Smooth muscle cell (in vitro differentiated cells): ENCODE measurements around the gene TBC1D22A. TPM values are rescaled to one million over a fixed set of nuclear protein-coding genes. Genes with fewer than 3 reads are reported as not detected.
A peak's percentile ranks its signal among the peaks of the same experiment; 100 is the strongest.

Experiments used
- DNase-seq: peaks from one replicate; lab custom pipeline; 2025; ENCODE audit not compliant: unreplicated experiment; lab: John Stamatoyannopoulos, UW
- H2AFZ ChIP-seq: fragments of 200-600 bp; sonication (generic); 2 replicates; pipeline ENCODE4 v1.6.0; 2016; ENCODE audit warnings: antibody characterized with exemption, low read depth, mild to moderate bottlenecking
- H3F3A ChIP-seq: fragments of 200-600 bp; sonication (generic); 2 replicates; pipeline ENCODE4 v1.6.0; 2017; ENCODE audit warnings: antibody characterized with exemption, low read depth
- H3K27ac ChIP-seq: fragments of 200-600 bp; sonication (generic); 2 replicates; pipeline ENCODE4 v1.5.1; 2016; ENCODE audit warnings: low read depth, mild to moderate bottlenecking
- H3K27me3 ChIP-seq: fragments of 200-600 bp; sonication (generic); 2 replicates; pipeline ENCODE4 v1.6.1; 2016; ENCODE audit warnings: low read depth, mild to moderate bottlenecking
- H3K36me3 ChIP-seq: fragments of 200-600 bp; sonication (generic); 2 replicates; pipeline ENCODE4 v1.5.1; 2016; ENCODE audit warnings: low read depth
- H3K4me1 ChIP-seq: fragments of 200-600 bp; sonication (generic); 2 replicates; pipeline ENCODE4 v1.5.1; 2016; ENCODE audit warnings: low read depth
- H3K4me2 ChIP-seq: fragments of 200-600 bp; sonication (generic); 2 replicates; pipeline ENCODE4 v1.6.0; 2016; ENCODE audit warnings: mild to moderate bottlenecking
- H3K4me3 ChIP-seq: fragments of 200-600 bp; sonication (generic); 2 replicates; pipeline ENCODE4 v1.5.1; 2016; ENCODE audit warnings: mild to moderate bottlenecking
- H3K79me2 ChIP-seq: fragments of 200-600 bp; sonication (generic); 2 replicates; pipeline ENCODE4 v1.6.0; 2016; ENCODE audit warnings: low read depth, mild to moderate bottlenecking
- H3K9ac ChIP-seq: fragments of 200-600 bp; sonication (generic); 2 replicates; pipeline ENCODE4 v1.6.0; 2016; ENCODE audit warnings: low read depth
- H3K9me3 ChIP-seq: fragments of 200-600 bp; sonication (generic); replicated peaks from 2 replicates; pipeline ENCODE4 v1.5.1; 2016; ENCODE audit warnings: low read depth
- H4K20me1 ChIP-seq: fragments of 200-600 bp; sonication (generic); 2 replicates; pipeline ENCODE4 v1.6.0; 2016; ENCODE audit warnings: low read depth
- CTCF ChIP-seq: fragments of 200-600 bp; sonication (generic); IDR thresholded peaks from 2 replicates; pipeline ENCODE4 v1.5.1; 2017; ENCODE audit warnings: borderline replicate concordance, mild to moderate bottlenecking, antibody characterized with exemption; ENCODE audit not compliant: insufficient read depth, poor library complexity, severe bottlenecking
- WGBS: methylation state at CpG from one replicate; pipeline ENCODE4 v1.1.7; 2016; ENCODE audit warnings: low lambda C conversion rate; 5-methylcytosine and 5-hydroxymethylcytosine counted together
- polyA plus RNA-seq: library from polyadenylated mRNA; unstranded; fragments of >200 nt; fragmentation: Nextera tagmentation; extraction: Ambion mirVana; gene quantifications from 2 replicates; pipeline ENCODE4 v1.2.1, GENCODE V29; 2016
- total RNA-seq: library from RNA; depleted of rRNA; stranded (reverse); fragments of >200 nt; gene quantifications from 2 replicates; pipeline ENCODE4 v1.2.3, GENCODE V29; 2014

TBC1D22A gene
- total and polyA plus RNA-seq, 2 experiments from 2014 or later = 12.5 to 14.4 TPM

- Histone ChIP-seq H2AFZ (no peak overlapping the region), H3K4me3 (no peak overlapping the region), H4K20me1 (no peaks in the 10 kb centered on the region), H3K9me3 (no peaks in the 10 kb centered on the region), H3K36me3 (no peaks in the 10 kb centered on the region), H3K27ac (no peak overlapping the region), H3K9ac (no peak overlapping the region), H3K27me3 (no peaks in the 10 kb centered on the region), H3K4me1 (no peaks in the 10 kb centered on the region), H3K4me2 (no peak overlapping the region), H3K79me2 (no peaks in the 10 kb centered on the region), H3F3A (no peaks in the 10 kb centered on the region)
- DNase-seq = no peak
- 86% methylated on average over 11 of the region's 11 CpGs for WGBS
- TF ChIP-seq CTCF = no peak
Observed at GRCh38 chr22:46746620-46747019, 15.8 kb upstream of the TBC1D22A start.

GRCh38 chr22:46747646-46748045, 14.8 kb upstream of the TBC1D22A start:
- Histone ChIP-seq H3K4me3 (no peak overlapping the region), H3K27me3 (no peaks in the 10 kb centered on the region), H3K9me3 (no peaks in the 10 kb centered on the region), H3K4me1 (no peaks in the 10 kb centered on the region), H3K36me3 (no peaks in the 10 kb centered on the region), H3K27ac (no peak overlapping the region), H3F3A (no peaks in the 10 kb centered on the region), H2AFZ (no peak overlapping the region), H3K4me2 (no peak overlapping the region), H3K9ac (no peak overlapping the region), H3K79me2 (no peaks in the 10 kb centered on the region), H4K20me1 (no peaks in the 10 kb centered on the region)
- no peak for DNase-seq
- 90% methylated on average over 8 of the region's 8 CpGs for WGBS
- TF ChIP-seq CTCF = no peak

GRCh38 chr22:46748206-46748907, 14.1 kb upstream of the TBC1D22A start:
- Histone ChIP-seq H3K27ac (peak overlapping the region; percentile 80), H3K4me2 (peak overlapping the region; percentile 64), H3K27me3 (no peaks in the 10 kb centered on the region), H3K79me2 (no peaks in the 10 kb centered on the region), H4K20me1 (no peaks in the 10 kb centered on the region), H3K4me3 (no peak overlapping the region), H3K9ac (no peak overlapping the region), H3K36me3 (no peaks in the 10 kb centered on the region), H3K4me1 (peaks cover under 1% of the 10 kb centered on the region), H3F3A (peaks cover 4% of the 10 kb centered on the region), H2AFZ (no peak overlapping the region), H3K9me3 (no peaks in the 10 kb centered on the region)
- DNase-seq = no peak
- 94% methylated on average over 20 of the region's 20 CpGs for WGBS
- no peak for TF ChIP-seq CTCF
